H9 (cell line): ENCODE results near the gene SUPT5H. TPM values are rescaled to one million over a fixed set of nuclear protein-coding genes. Genes with fewer than 3 reads are reported as not detected.

Source experiments
- DNase-seq: peaks from one replicate; pipeline ENCODE4 v3.0.0-alpha.2; 2017
- H2AFZ ChIP-seq: one replicate; pipeline ENCODE4 v1.6.1; 2013; ENCODE audit warnings: mild to moderate bottlenecking, low read length, control low read depth, moderate library complexity
- H2AK5ac ChIP-seq: 2 replicates; pipeline ENCODE4 v1.6.1; 2013; ENCODE audit warnings: low read length, control low read depth, mixed read lengths; ENCODE audit not compliant: insufficient read length
- H2BK120ac ChIP-seq: one replicate; pipeline ENCODE4 v1.6.1; 2013; ENCODE audit warnings: low read depth, mild to moderate bottlenecking, low read length, control low read depth, inconsistent platforms; ENCODE audit not compliant: poor library complexity, severe bottlenecking
- H2BK12ac ChIP-seq: 2 replicates; pipeline ENCODE4 v1.6.1; 2013; ENCODE audit warnings: low read length, control low read depth, mixed read lengths, low read depth; ENCODE audit not compliant: insufficient read length
- H2BK15ac ChIP-seq: 2 replicates; pipeline ENCODE4 v1.6.1; 2013; ENCODE audit warnings: low read depth, low read length, control low read depth
- H2BK20ac ChIP-seq: one replicate; pipeline ENCODE4 v1.6.1; 2013; ENCODE audit warnings: low read depth, mild to moderate bottlenecking, low read length, control low read depth, inconsistent platforms; ENCODE audit not compliant: poor library complexity, severe bottlenecking
- H2BK5ac ChIP-seq: 2 replicates; pipeline ENCODE4 v1.6.1; 2013; ENCODE audit warnings: low read length, control low read depth, mixed read lengths; ENCODE audit not compliant: insufficient read length
- H3K14ac ChIP-seq: 2 replicates; pipeline ENCODE4 v1.6.1; 2013; ENCODE audit warnings: low read length, control low read depth; ENCODE audit not compliant: insufficient read depth
- H3K18ac ChIP-seq: 2 replicates; pipeline ENCODE4 v1.6.1; 2013; ENCODE audit warnings: low read depth, mild to moderate bottlenecking, mixed read lengths, low read length, control low read depth; ENCODE audit not compliant: insufficient read length
- H3K23ac ChIP-seq: 2 replicates; pipeline ENCODE4 v1.6.1; 2013; ENCODE audit warnings: low read length, control low read depth, mixed read lengths, low read depth; ENCODE audit not compliant: insufficient read length
- H3K23me2 ChIP-seq: 2 replicates; pipeline ENCODE4 v1.6.1; 2013; ENCODE audit warnings: low read depth, mild to moderate bottlenecking, mixed read lengths, low read length, control low read depth; ENCODE audit not compliant: insufficient read length, poor library complexity, severe bottlenecking
- H3K27ac ChIP-seq: 2 replicates; pipeline ENCODE4 v1.5.1; 2013; ENCODE audit warnings: low read length, control low read depth, mixed read lengths, low read depth; ENCODE audit not compliant: insufficient read length
- H3K27me3 ChIP-seq: 2 replicates; pipeline ENCODE4 v1.6.1; 2013; ENCODE audit warnings: low read length, control low read depth, inconsistent platforms; ENCODE audit not compliant: insufficient read depth
- H3K4ac ChIP-seq: 2 replicates; pipeline ENCODE4 v1.6.1; 2013; ENCODE audit warnings: low read depth, mild to moderate bottlenecking, control low read depth, inconsistent platforms, low read length, moderate library complexity
- H3K4me1 ChIP-seq: 2 replicates; pipeline ENCODE4 v1.6.1; 2013; ENCODE audit warnings: low read length, control low read depth, inconsistent platforms; ENCODE audit not compliant: insufficient read depth
- H3K4me2 ChIP-seq: 2 replicates; pipeline ENCODE4 v1.6.1; 2013; ENCODE audit warnings: low read length, control low read depth, mixed read lengths; ENCODE audit not compliant: insufficient read length, insufficient read depth
- H3K56ac ChIP-seq: 2 replicates; pipeline ENCODE4 v1.6.1; 2013; ENCODE audit warnings: low read depth, mild to moderate bottlenecking, mixed read lengths, low read length, control low read depth; ENCODE audit not compliant: insufficient read length
- H3K79me1 ChIP-seq: 2 replicates; pipeline ENCODE4 v1.6.1; 2013; ENCODE audit warnings: low read depth, mild to moderate bottlenecking, moderate library complexity, low read length, control low read depth, inconsistent platforms; ENCODE audit not compliant: insufficient read depth, poor library complexity, severe bottlenecking
- H3K79me2 ChIP-seq: 2 replicates; pipeline ENCODE4 v1.6.1; 2013; ENCODE audit warnings: low read length, control low read depth, inconsistent platforms; ENCODE audit not compliant: insufficient read depth
- H3K9ac ChIP-seq: 2 replicates; pipeline ENCODE4 v1.6.1; 2013; ENCODE audit warnings: low read length, control low read depth, mixed read lengths; ENCODE audit not compliant: insufficient read length; ENCODE audit errors: extremely low read depth
- H3K9me3 ChIP-seq: one replicate; pipeline ENCODE4 v1.6.1; 2013; ENCODE audit warnings: low read depth, low read length, inconsistent platforms; ENCODE audit not compliant: control insufficient read depth
- H3T11ph ChIP-seq: one replicate; pipeline ENCODE4 v1.6.1; 2013; ENCODE audit warnings: mild to moderate bottlenecking, low read length, control low read depth, inconsistent platforms
- H4K20me1 ChIP-seq: one replicate; pipeline ENCODE4 v1.6.1; 2013; ENCODE audit not compliant: control insufficient read depth, insufficient read length, insufficient read depth
- H4K5ac ChIP-seq: 2 replicates; pipeline ENCODE4 v1.6.1; 2013; ENCODE audit warnings: low read depth, mild to moderate bottlenecking, mixed read lengths, low read length, control low read depth; ENCODE audit not compliant: insufficient read length
- H4K8ac ChIP-seq: replicated peaks from 2 replicates; pipeline ENCODE4 v1.6.1; 2013; ENCODE audit warnings: low read length, control low read depth, mixed read lengths, low read depth; ENCODE audit not compliant: insufficient read length
- H4K91ac ChIP-seq: 2 replicates; pipeline ENCODE4 v1.6.1; 2013; ENCODE audit warnings: low read depth, mild to moderate bottlenecking, moderate library complexity, mixed read lengths, low read length, control low read depth; ENCODE audit not compliant: insufficient read length
- H3K27ac Mint-ChIP-seq, 3 experiments: 2 replicates in 2 of 3; 3 replicates in 1 of 3; pipeline ENCODE4 v1.8.0; 2020 to 2021; ENCODE audit warnings: mixed read lengths in 3 of 3, mild to moderate bottlenecking in 1 of 3, moderate library complexity in 1 of 3
- H3K27me3 Mint-ChIP-seq: 2 replicates; pipeline ENCODE4 v1.8.0; 2021; ENCODE audit warnings: low read depth, mild to moderate bottlenecking, moderate library complexity, mixed read lengths
- H3K36me3 Mint-ChIP-seq, 3 experiments: 2 replicates in 2 of 3; 3 replicates in 1 of 3; pipeline ENCODE4 v1.8.0; 2020 to 2021; ENCODE audit warnings: low read depth in 3 of 3, mixed read lengths in 3 of 3; ENCODE audit not compliant: insufficient read depth in 1 of 3
- H3K4me1 Mint-ChIP-seq, 2 experiments: 2 replicates each; pipeline ENCODE4 v1.8.0; 2020; ENCODE audit warnings: mixed read lengths in 2 of 2
- H3K4me3 Mint-ChIP-seq, 2 experiments: 2 replicates in 1 of 2; 3 replicates in 1 of 2; pipeline ENCODE4 v1.8.0; 2020 to 2021; ENCODE audit warnings: mild to moderate bottlenecking in 2 of 2, mixed read lengths in 2 of 2, moderate library complexity in 1 of 2
- H3K9me3 Mint-ChIP-seq, 2 experiments: 2 replicates in 1 of 2; 3 replicates in 1 of 2; pipeline ENCODE4 v1.8.0; 2020; ENCODE audit warnings: mild to moderate bottlenecking in 2 of 2, mixed read lengths in 2 of 2, moderate library complexity in 1 of 2
- CTCF ChIP-seq: fragments of 200-600 bp; sonication (generic); conservative IDR thresholded peaks from 3 replicates; pipeline ENCODE4 v1.8.0; 2021; ENCODE audit warnings: antibody characterized with exemption, mild to moderate bottlenecking
- WGBS: extraction: QIAGEN DNeasy Blood & Tissue Kit; methylation state at CpG from one replicate; pipeline ENCODE4 v1.1.7; 2013; ENCODE audit warnings: missing lambda C conversion rate, low lambda C conversion rate, mixed read lengths; ENCODE audit not compliant: insufficient read length; ENCODE audit errors: extremely low coverage; 5-methylcytosine and 5-hydroxymethylcytosine counted together
- total RNA-seq: library from RNA; stranded (reverse); gene quantifications from 2 replicates; pipeline ENCODE4 v1.2.1, GENCODE V29; 2021

SUPT5H gene
- total RNA-seq, 1 experiment from 2014 or later: 145 TPM

DNA sequence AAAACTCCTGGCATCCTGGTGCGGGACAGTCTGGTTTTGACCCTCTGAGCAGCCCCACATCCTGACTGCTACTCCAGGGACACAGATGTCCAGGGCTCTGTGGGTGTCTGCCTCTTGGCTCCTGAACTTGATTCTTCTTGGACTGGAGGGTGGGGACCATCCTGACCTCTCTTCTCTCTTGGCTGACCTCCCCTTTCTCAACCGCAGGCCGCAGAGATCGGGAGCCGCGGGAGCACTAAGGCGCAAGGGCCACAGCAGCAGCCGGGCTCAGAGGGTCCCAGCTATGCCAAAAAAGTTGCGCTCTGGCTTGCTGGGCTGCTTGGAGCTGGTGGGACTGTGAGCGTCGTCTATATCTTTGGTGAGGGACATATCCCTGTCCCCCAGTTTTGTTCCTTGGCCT lies 36.3 kb downstream of the SUPT5H start:
- no CpG with 5 or more reads among the region's 11 CpGs for WGBS
- H3K27me3 Mint-ChIP-seq: no peaks in the 10 kb centered on the region
- H3K14ac ChIP-seq: peak overlapping the region; percentile 74

More for the DNA sequence above, 36.3 kb downstream of the SUPT5H start:
- no peaks in the 10 kb centered on the region for H3K4me1 ChIP-seq
- no peak overlapping the region for H2BK12ac ChIP-seq
- no peak overlapping the region for H3K23ac ChIP-seq
- H4K8ac ChIP-seq: no peak overlapping the region
- no peak for DNase-seq
- peak overlapping the region; percentile 98 for H3K4me2 ChIP-seq
- peak overlapping the region; percentile 79 for H3K9ac ChIP-seq
- H4K5ac ChIP-seq: no peak overlapping the region
- peaks cover 12% of the 10 kb centered on the region for H3K79me2 ChIP-seq
- no peaks in the 10 kb centered on the region for H4K20me1 ChIP-seq
- no peak overlapping the region for H3K27ac ChIP-seq
- H3T11ph ChIP-seq: no peak overlapping the region
- H2AFZ ChIP-seq: no peak overlapping the region
- no peak overlapping the region for H2BK20ac ChIP-seq
- H3K23me2 ChIP-seq: peaks cover 10% of the 10 kb centered on the region
- no peak overlapping the region for H2AK5ac ChIP-seq
- no peaks in the 10 kb centered on the region for H3K9me3 ChIP-seq
- H2BK5ac ChIP-seq: no peak overlapping the region
- Mint-ChIP-seq H3K4me1 (peaks cover 17 to 21% of the 10 kb centered on the region in 2 experiments), H3K36me3 (peaks cover 24 to 57% (median 50%) of the 10 kb centered on the region in 3 experiments; a peak in 6 of 7 replicates), H3K4me3 (peak overlapping the region; percentile 95 to 97), H3K27ac (peak overlapping the region; percentile 84 to 99 (median 97)), H3K9me3 (no peaks in the 10 kb centered on the region; a peak in 1 of 5 replicates)
- no peak overlapping the region for H4K91ac ChIP-seq
- H3K18ac ChIP-seq: peak overlapping the region; percentile 7
- H3K27me3 ChIP-seq: no peaks in the 10 kb centered on the region
- H3K56ac ChIP-seq: no peak overlapping the region
- H2BK120ac ChIP-seq: no peak overlapping the region
- H2BK15ac ChIP-seq: 0 out of 2 replicates have a peak overlapping the region, but pooled peaks have one; percentile 49
- TF ChIP-seq CTCF: no peak
- H3K4ac ChIP-seq: no peak overlapping the region; the same call in 1 of the 2 replicates
- H3K79me1 ChIP-seq: peaks cover 12% of the 10 kb centered on the region
